ENCODE data around the gene MYBL2. TPM values are rescaled to one million over a fixed set of nuclear protein-coding genes. Genes with fewer than 3 reads are reported as not detected.

MYBL2 gene
- total RNA-seq, 1 donor from 2014 or later, result 1.7 TPM

DNA sequence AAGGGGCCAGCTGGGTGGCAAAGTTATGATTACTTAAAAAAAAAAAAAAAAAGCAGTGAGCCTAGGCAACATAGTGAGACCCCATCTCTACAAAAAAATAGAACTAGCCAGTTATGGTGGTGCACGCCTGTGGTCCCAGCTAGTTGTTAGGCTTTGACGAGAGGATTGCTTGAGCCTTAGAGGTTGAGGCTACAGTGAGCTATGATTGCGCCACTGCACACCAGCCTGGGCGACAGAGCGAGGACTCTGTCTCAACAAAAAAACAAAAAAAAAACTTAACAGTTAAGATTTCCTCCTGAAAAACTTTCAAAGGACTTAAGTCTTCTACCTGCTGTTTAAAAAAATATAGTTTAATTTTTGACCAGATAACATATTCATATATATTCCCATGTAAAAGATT is 57.5 kb downstream of the MYBL2 start:
- DNase-seq, result no peak
- H3K27me3 ChIP-seq (ENCODE audit: low read depth), result no peaks in the 10 kb centered on the region
- intact Hi-C loops (cut with DNase I), result no loop called here
- TF ChIP-seq, protein P1, sequence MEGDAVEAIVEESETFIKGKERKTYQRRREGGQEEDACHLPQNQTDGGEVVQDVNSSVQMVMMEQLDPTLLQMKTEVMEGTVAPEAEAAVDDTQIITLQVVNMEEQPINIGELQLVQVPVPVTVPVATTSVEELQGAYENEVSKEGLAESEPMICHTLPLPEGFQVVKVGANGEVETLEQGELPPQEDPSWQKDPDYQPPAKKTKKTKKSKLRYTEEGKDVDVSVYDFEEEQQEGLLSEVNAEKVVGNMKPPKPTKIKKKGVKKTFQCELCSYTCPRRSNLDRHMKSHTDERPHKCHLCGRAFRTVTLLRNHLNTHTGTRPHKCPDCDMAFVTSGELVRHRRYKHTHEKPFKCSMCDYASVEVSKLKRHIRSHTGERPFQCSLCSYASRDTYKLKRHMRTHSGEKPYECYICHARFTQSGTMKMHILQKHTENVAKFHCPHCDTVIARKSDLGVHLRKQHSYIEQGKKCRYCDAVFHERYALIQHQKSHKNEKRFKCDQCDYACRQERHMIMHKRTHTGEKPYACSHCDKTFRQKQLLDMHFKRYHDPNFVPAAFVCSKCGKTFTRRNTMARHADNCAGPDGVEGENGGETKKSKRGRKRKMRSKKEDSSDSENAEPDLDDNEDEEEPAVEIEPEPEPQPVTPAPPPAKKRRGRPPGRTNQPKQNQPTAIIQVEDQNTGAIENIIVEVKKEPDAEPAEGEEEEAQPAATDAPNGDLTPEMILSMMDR (IDR thresholded peaks at IDR 0.05), result no peak
- no peaks in the 10 kb centered on the region for H3K4me1 ChIP-seq
- H3K9me3 ChIP-seq, result no peaks in the 10 kb centered on the region
- H3K27ac ChIP-seq, result no peak overlapping the region
- no peaks in the 10 kb centered on the region for H3K36me3 ChIP-seq
- no peak overlapping the region for H3K4me3 ChIP-seq
- ATAC-seq, result no peak

DNA sequence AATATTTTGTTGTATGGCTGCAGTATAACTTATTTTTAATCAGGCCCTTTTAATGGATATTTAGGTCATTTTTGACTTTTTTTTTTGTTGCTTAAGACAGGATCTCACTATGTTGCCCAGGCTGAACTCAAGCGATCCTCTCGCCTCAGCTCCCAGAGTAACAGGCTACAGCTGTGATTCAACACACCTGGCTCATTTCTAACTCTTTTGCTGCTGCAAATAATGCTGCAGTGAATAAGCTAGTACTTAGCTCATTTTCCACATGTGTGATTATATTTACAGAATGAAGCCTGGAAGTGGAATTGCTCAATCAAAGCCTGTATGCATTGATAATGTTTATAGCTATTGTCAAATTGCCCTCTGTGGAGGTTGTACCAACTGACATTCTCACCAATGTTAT is 58.8 kb downstream of the MYBL2 start:
- DNase-seq (no peak), ATAC-seq (no peak)
- no peak overlapping the region for H3K4me3 ChIP-seq
- no peaks in the 10 kb centered on the region for H3K36me3 ChIP-seq
- no peaks in the 10 kb centered on the region for H3K9me3 ChIP-seq
- intact Hi-C loops (cut with DNase I), result no loop called here
- TF ChIP-seq, protein P1 (IDR thresholded peaks at IDR 0.05), result no peak
- H3K27ac ChIP-seq, result no peak overlapping the region
- H3K27me3 ChIP-seq (ENCODE audit: low read depth), result no peaks in the 10 kb centered on the region
- no peaks in the 10 kb centered on the region for H3K4me1 ChIP-seq

DNA sequence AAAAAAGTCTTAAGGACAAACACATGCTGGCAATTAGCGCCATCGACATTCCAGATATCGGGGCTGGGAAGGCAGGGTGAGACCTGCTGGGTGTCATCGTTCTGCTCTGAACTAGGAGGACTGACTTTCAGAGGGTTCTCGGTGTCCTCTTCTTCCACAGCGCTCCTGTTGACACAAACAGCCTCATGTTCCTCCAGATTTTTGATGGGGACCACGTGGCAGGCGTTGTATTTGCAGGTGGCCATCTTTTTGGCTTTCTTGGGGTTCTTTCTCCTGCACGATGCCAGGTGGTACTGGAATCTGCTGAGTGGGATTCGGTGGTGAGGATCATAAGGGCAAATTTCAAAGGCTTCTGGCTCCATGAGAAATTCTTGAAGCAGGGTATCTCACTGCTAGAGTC is 59.4 kb downstream of the MYBL2 start:
- TF ChIP-seq, protein P1 (IDR thresholded peaks at IDR 0.05), result no peak
- no peak for DNase-seq
- Histone ChIP-seq H3K27ac (no peak overlapping the region), H3K4me1 (no peaks in the 10 kb centered on the region), H3K9me3 (no peaks in the 10 kb centered on the region), H3K36me3 (no peaks in the 10 kb centered on the region), H3K4me3 (no peak overlapping the region), H3K27me3 (ENCODE audit: low read depth) (no peaks in the 10 kb centered on the region)
- intact Hi-C loops (cut with DNase I), result no loop called here
- ATAC-seq, result no peak

DNA sequence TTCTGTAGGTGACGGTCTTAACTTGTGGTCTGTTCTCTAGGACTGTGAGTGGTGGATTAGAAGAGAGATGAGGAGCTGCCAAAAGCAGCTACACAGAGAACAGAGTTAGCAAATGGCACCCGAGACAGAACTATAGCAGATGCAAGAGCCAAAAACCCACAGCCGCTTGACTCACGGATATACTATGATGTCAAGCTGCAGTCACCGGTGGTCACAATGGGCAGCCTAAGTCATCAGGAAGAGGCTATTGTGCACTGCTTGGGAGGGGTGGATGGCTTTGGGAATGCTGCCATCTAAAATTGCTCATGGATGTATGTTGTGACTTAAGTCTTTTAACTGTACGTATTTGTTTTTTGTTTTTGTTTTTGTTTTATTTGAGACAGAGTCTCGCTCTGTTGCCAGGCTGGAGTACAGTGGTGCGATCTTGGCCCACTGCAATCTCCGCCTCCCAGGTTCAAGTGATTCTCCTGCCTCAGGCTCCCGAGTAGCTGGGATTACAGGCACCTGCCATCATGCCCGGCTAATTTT is 60.0 kb downstream of the MYBL2 start, which contains the start of gene GTSF1L:
TSS of gene GTSF1L (minus strand) at position 192 of the 528 bp plus-strand sequence. CDS start 308 bp downstream, outside the sequence.
- H3K36me3 ChIP-seq, result no peaks in the 10 kb centered on the region
- H3K27me3 ChIP-seq (ENCODE audit: low read depth), result peaks cover 3% of the 10 kb centered on the region
- no peak within 1 kb of the TSS for H3K4me3 ChIP-seq
- H3K4me1 ChIP-seq, result no peaks in the 10 kb centered on the region
- intact Hi-C loops (cut with DNase I), result no loop called here
- no peaks in the 10 kb centered on the region for H3K9me3 ChIP-seq
- DNase-seq (no peak), ATAC-seq (no peak)
- no peak within 1 kb of the TSS for H3K27ac ChIP-seq
- TF ChIP-seq, protein P1 (IDR thresholded peaks at IDR 0.05), result no peak

DNA sequence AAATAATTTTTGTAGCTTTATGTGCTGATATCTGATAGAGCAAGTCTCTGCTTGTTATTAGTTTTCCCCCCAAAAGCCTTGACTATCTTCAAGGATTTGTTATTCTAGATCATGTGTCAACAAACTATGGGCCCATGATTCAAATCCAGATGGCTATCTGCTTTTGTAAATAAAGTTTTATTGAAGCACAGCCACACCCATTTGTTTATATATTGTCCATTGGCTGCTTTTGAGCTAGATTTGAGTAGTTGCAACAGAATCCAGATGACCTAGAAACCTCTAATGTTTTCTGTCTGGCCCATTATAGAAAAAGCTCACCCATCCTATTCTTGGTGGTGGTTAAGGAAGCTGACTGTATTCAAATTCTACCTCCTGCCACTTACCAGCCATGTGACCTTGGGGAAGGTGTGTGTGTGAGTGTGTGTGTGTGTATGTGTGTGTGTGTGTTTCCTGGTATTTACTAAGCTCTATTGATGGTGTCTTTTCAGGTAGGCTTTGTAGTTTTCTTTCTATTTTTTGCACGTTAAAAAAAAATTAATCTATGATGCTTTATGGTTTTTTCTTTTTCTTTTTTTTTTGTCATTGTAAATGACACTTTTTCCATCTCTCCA is 61.2 kb downstream of the MYBL2 start:
- ATAC-seq (no peak), DNase-seq (no peak)
- H3K36me3 ChIP-seq, result no peaks in the 10 kb centered on the region
- TF ChIP-seq, protein P1 (IDR thresholded peaks at IDR 0.05), result no peak
- H3K4me1 ChIP-seq, result no peaks in the 10 kb centered on the region
- H3K4me3 ChIP-seq, result no peak overlapping the region
- intact Hi-C loops (cut with DNase I), result no loop called here
- H3K27ac ChIP-seq, result no peak overlapping the region
- peaks cover 6% of the 10 kb centered on the region for H3K27me3 ChIP-seq (ENCODE audit: low read depth)
- H3K9me3 ChIP-seq, result no peaks in the 10 kb centered on the region
